A673 (cell line): ENCODE data around the gene PCNX1. TPM values are rescaled to one million over a fixed set of nuclear protein-coding genes. Genes with fewer than 3 reads are reported as not detected.

Experiments
- BruUV-seq: library from RNA; stranded (reverse); fragments of 400-500 nt; replicated peaks from 2 replicates; lab custom pipeline; 2021; lab: Mats Ljungman, UMichigan
- CTCF ChIA-PET: fragments of 300-600 bp; sonication (Branson Sonifier 250); formaldehyde crosslinking; loops from one replicate; lab custom pipeline; 2022; ENCODE audit warnings: antibody characterized with exemption; lab: Charles Lee
- POLR2A ChIA-PET: fragments of 300-600 bp; sonication (Branson Sonifier 250); formaldehyde crosslinking; loops from one replicate; lab custom pipeline; 2022; ENCODE audit warnings: antibody characterized with exemption; ENCODE audit not compliant: low non-redundant PET; lab: Charles Lee
- DNase-seq: peaks from one replicate; pipeline ENCODE4 v3.0.0-alpha.2; 2015; ENCODE audit warnings: low spot score
- H3K27ac ChIP-seq: fragments of 200-600 bp; sonication (generic); 2 replicates; pipeline ENCODE4 v1.5.1; 2016; ENCODE audit warnings: mixed run types, low read depth, mild to moderate bottlenecking, mixed read lengths, antibody characterized with exemption, low read length; ENCODE audit not compliant: poor library complexity, severe bottlenecking
- H3K27me3 ChIP-seq: fragments of 200-600 bp; sonication (generic); replicated peaks from 2 replicates; pipeline ENCODE4 v1.6.1; 2017; ENCODE audit warnings: mixed run types, low read depth, mild to moderate bottlenecking, mixed read lengths, antibody characterized with exemption, low read length; ENCODE audit not compliant: insufficient read depth, poor library complexity
- H3K36me3 ChIP-seq: fragments of 200-600 bp; sonication (generic); 2 replicates; pipeline ENCODE4 v1.6.1; 2016; ENCODE audit warnings: mixed run types, mild to moderate bottlenecking, mixed read lengths, antibody characterized with exemption, low read length; ENCODE audit not compliant: insufficient read depth, poor library complexity, severe bottlenecking
- H3K4me1 ChIP-seq: fragments of 200-600 bp; sonication (generic); 2 replicates; pipeline ENCODE4 v1.6.1; 2017; ENCODE audit warnings: mixed run types, mild to moderate bottlenecking, mixed read lengths, antibody characterized with exemption, low read length; ENCODE audit not compliant: insufficient read depth, poor library complexity, severe bottlenecking
- H3K4me3 ChIP-seq: fragments of 200-600 bp; sonication (generic); 2 replicates; pipeline ENCODE4 v1.5.1; 2016; ENCODE audit warnings: low read depth, mixed run types, mild to moderate bottlenecking, mixed read lengths, low read length; ENCODE audit not compliant: poor library complexity, severe bottlenecking
- H3K9me3 ChIP-seq: fragments of 200-600 bp; sonication (generic); 2 replicates; pipeline ENCODE4 v1.6.1; 2016; ENCODE audit warnings: mixed run types, low read depth, mild to moderate bottlenecking, mixed read lengths, antibody characterized with exemption, low read length; ENCODE audit not compliant: poor library complexity, severe bottlenecking
- CTCF ChIP-seq: fragments of 300-800, 200-600 bp; sonication (generic); conservative IDR thresholded peaks from 2 replicates; pipeline ENCODE4 v1.5.1; 2017; ENCODE audit warnings: low read depth, mild to moderate bottlenecking, antibody characterized with exemption, low read length, moderate library complexity, mixed read lengths
- EZH2 ChIP-seq: fragments of 200-600 bp; sonication (generic); IDR thresholded peaks from 2 replicates; pipeline ENCODE4 v1.6.1; 2017; ENCODE audit warnings: borderline replicate concordance, low read depth, mild to moderate bottlenecking, mixed read lengths, antibody characterized with exemption, low read length; ENCODE audit not compliant: poor library complexity, severe bottlenecking
- intact Hi-C: fragments of 100-400 bp; cut with micrococcal nuclease; formaldehyde crosslinking; loops from one replicate; pipeline ENCODE4 v1.10.0; 2022; ENCODE audit not compliant: unreplicated experiment
- total RNA-seq: library from RNA; stranded (reverse); gene quantifications from 2 replicates; pipeline ENCODE4 v1.2.3, GENCODE V29; 2021

Gene PCNX1
- total RNA-seq, 1 experiment from 2014 or later: 60.7 TPM

- intact Hi-C loops: no loop called here
- H3K27ac ChIP-seq: no peak overlapping the region
- H3K4me3 ChIP-seq: no peak overlapping the region
- ChIA-PET CTCF (no interaction called here), POLR2A (no interaction called here)
- H3K9me3 ChIP-seq: no peaks in the 10 kb centered on the region
- TF ChIP-seq EZH2 (no peak), CTCF (no peak)
- no peaks in the 10 kb centered on the region for H3K27me3 ChIP-seq
- DNase-seq: no peak
- H3K4me1 ChIP-seq: peaks cover 17% of the 10 kb centered on the region
- no TSS peak for BruUV-seq
- H3K36me3 ChIP-seq: no peaks in the 10 kb centered on the region
Observed at GRCh38 chr14:70896981-70897380, 10.3 kb upstream of the PCNX1 start.

GRCh38 chr14:70897464-70897863 is 9.8 kb upstream of the PCNX1 start:
- Histone ChIP-seq H3K36me3 (no peaks in the 10 kb centered on the region), H3K4me1 (peaks cover 17% of the 10 kb centered on the region), H3K9me3 (no peaks in the 10 kb centered on the region), H3K4me3 (no peak overlapping the region), H3K27me3 (no peaks in the 10 kb centered on the region), H3K27ac (no peak overlapping the region)
- BruUV-seq: no TSS peak
- ChIA-PET CTCF (interaction anchor here (1.0 kb wide), 1 partner anchor 10 kb away, joined by 3 read pairs; the partner anchor contains the start of gene PCNX1), POLR2A (no interaction called here)
- DNase-seq: no peak
- intact Hi-C loops: no loop called here
- TF ChIP-seq CTCF (no peak), EZH2 (no peak)

- Histone ChIP-seq H3K4me3 (no peak overlapping the region), H3K27me3 (no peaks in the 10 kb centered on the region), H3K36me3 (no peaks in the 10 kb centered on the region), H3K4me1 (peaks cover 17% of the 10 kb centered on the region), H3K9me3 (no peaks in the 10 kb centered on the region), H3K27ac (no peak overlapping the region)
- CTCF ChIA-PET: interaction anchor here (1.0 kb wide), 1 partner anchor 9 kb away, joined by 3 read pairs; the partner anchor contains the start of gene PCNX1
- intact Hi-C loops: no loop called here
- POLR2A ChIA-PET: no interaction called here
- no TSS peak for BruUV-seq
- TF ChIP-seq EZH2 (no peak), CTCF (no peak)
- DNase-seq: no peak
Observed at GRCh38 chr14:70898111-70898745, 9.0 kb upstream of the PCNX1 start.
